Astrocyte of the cerebellum (primary cell): Measurements from ENCODE around the gene HEMGN.
A peak's percentile ranks its signal among the peaks of the same experiment; 100 is the strongest.

ENCODE experiments used
- DNase-seq: peaks from one replicate; pipeline ENCODE4 v3.0.0-alpha.2; 2011; ENCODE audit warnings: low read depth
- H3K4me3 ChIP-seq: 2 replicates; pipeline ENCODE4 v1.5.1; 2011; ENCODE audit warnings: mild to moderate bottlenecking, low read depth, low read length, moderate library complexity
- in situ Hi-C: cut with HindIII; loops from 2 replicates; pipeline ENCODE4 v1.10.0; 2017; ENCODE audit warnings: low sequenced_read_pairs
- TF ChIP-seq, protein P1 (sequence below): IDR thresholded peaks from 2 replicates; pipeline ENCODE4 v1.5.1; 2012; ENCODE audit warnings: low read length, low read depth, moderate library complexity, mild to moderate bottlenecking; ENCODE audit errors: missing control alignments

Gene HEMGN

DNA sequence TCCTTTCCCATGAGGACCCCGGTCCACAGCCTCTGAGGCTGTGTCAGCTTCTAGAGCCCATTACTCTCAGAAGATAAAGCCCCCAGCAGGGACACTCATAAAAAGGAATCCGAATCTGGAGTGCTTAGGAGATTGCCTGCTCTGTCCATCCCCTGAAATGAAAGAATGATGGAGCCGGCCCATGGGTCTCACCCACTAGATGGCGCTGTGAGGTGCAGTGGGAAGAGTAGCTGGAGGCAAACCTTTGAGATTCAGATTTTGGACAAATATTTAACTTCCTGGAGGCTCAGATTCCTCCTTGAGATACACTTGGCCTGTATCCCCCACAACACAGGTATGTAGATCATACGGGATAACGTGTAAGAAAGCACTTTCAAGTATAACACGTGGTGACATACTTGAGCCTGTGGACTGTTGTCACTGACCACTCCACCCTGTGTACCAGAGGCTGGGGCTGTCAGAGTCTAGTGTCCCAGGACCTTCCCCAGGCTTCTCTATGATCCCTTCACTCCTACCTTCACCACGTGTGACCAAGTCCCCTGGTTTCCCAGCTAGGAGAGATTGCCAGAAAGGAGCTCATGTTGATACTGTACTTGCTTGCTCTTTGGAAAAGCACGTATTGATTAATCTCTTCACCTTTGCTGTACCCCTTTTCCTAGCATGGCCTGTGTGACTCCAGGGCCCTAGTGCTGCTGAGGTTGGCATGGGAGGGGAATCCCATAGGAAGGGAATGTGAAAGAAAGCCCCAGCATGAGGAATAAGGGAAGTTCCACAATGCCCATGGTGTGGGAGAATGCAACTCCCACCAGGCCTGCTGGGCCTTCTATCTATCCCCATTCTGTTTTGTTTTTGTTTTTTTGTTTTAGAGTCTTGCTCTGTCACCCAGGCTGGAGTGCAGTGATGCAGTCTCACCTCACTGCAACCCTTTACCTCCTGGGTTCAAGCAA, 47.8 kb downstream of the HEMGN start:
- H3K4me3 ChIP-seq, result no peak overlapping the region
- DNase-seq, result no peak
- TF ChIP-seq, protein P1, sequence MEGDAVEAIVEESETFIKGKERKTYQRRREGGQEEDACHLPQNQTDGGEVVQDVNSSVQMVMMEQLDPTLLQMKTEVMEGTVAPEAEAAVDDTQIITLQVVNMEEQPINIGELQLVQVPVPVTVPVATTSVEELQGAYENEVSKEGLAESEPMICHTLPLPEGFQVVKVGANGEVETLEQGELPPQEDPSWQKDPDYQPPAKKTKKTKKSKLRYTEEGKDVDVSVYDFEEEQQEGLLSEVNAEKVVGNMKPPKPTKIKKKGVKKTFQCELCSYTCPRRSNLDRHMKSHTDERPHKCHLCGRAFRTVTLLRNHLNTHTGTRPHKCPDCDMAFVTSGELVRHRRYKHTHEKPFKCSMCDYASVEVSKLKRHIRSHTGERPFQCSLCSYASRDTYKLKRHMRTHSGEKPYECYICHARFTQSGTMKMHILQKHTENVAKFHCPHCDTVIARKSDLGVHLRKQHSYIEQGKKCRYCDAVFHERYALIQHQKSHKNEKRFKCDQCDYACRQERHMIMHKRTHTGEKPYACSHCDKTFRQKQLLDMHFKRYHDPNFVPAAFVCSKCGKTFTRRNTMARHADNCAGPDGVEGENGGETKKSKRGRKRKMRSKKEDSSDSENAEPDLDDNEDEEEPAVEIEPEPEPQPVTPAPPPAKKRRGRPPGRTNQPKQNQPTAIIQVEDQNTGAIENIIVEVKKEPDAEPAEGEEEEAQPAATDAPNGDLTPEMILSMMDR, result peak; percentile 51
- in situ Hi-C loops, result no loop called here

DNA sequence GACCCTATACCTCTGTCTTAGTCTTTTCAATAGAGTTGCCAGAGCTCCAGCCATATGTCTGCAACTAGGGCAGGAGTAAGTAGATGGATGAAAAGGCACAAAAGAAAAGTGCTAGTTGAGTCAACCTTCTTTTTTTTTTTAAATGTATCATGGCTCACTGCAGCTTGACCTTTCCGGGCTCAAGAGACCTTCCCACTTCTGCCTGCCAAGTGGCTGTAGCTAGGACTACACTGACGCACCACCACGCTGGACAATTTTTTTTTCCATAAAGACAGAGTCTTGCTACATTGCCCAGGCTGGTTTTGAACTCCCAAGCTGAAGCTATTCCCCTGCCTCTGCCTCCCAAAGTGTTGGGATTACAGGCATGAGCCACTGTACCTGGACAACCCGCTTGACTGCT, 57.6 kb downstream of the HEMGN start:
- no peak overlapping the region for H3K4me3 ChIP-seq
- TF ChIP-seq, protein P1, result no peak
- no peak for DNase-seq
- in situ Hi-C loops, result no loop called here
